ENCODE measurements around the gene S100A13. TPM values are rescaled to one million over a fixed set of nuclear protein-coding genes. Genes with fewer than 3 reads are reported as not detected.
A peak's percentile ranks its signal among the peaks of the same experiment; 100 is the strongest.
"Not testable (repeated sequence)": the region's sequence is repeated elsewhere in the genome, so short reads cannot be mapped to it uniquely, and the experiment has no call there.

Gene S100A13
- total RNA-seq, 6 experiments from 2014 or later: 162 to 225 (median 208) TPM

DNA sequence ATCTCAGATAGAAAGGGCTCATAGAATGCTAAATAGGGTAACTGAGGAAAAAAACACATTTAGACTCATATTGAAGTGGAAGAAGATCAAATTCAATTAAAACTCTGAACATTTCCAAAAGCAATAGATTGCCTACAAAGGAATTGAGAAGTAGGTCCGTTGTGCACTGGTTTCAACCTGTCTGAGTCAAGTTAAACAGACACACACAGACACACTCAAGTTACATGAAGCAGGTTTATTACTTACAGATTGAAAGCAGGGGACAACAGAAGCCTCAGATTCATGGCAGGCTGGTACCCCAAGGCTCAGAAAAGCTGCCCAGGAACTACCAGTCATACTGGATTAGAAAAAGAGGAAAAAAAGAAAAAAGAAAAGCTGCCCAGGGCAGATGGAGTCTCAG lies 41.0 kb downstream of the S100A13 start:
- H3K9me3 Mint-ChIP-seq: no peaks in the 10 kb centered on the region
- H3K4me1 Mint-ChIP-seq (ENCODE audit: low read depth): peaks cover 34% of the 10 kb centered on the region
- no peak for DNase-seq
- TF ChIP-seq CTCF (IDR thresholded peaks at IDR 0.05): no peak
- no peak overlapping the region for H3K27ac Mint-ChIP-seq
- peaks cover 9% of the 10 kb centered on the region for H3K36me3 Mint-ChIP-seq (ENCODE audit: low read depth)
- H3K4me3 Mint-ChIP-seq: no peak overlapping the region
- H3K27me3 Mint-ChIP-seq (ENCODE audit: insufficient read depth): no peaks in the 10 kb centered on the region

- TF ChIP-seq CTCF (IDR thresholded peaks at IDR 0.05): no peak
- H3K27me3 Mint-ChIP-seq (ENCODE audit: insufficient read depth): no peaks in the 10 kb centered on the region
- DNase-seq: no peak
- H3K4me1 Mint-ChIP-seq (ENCODE audit: low read depth): peaks cover 34% of the 10 kb centered on the region
- H3K4me3 Mint-ChIP-seq: no peak overlapping the region
- no peaks in the 10 kb centered on the region for H3K9me3 Mint-ChIP-seq
- H3K36me3 Mint-ChIP-seq (ENCODE audit: low read depth): peaks cover 9% of the 10 kb centered on the region
- H3K27ac Mint-ChIP-seq: no peak overlapping the region
These were observed 42.3 kb downstream of the S100A13 start for GRCh38 chr1:153585006-153585405.

GRCh38 chr1:153583976-153584375 lies 43.3 kb downstream of the S100A13 start:
- H3K27ac Mint-ChIP-seq: no peak overlapping the region

GRCh38 chr1:153583514-153583913 lies 43.8 kb downstream of the S100A13 start:
- peaks cover 42% of the 10 kb centered on the region for H3K4me1 Mint-ChIP-seq (ENCODE audit: low read depth)
- H3K4me3 Mint-ChIP-seq; H3K27me3 Mint-ChIP-seq (ENCODE audit: insufficient read depth); H3K36me3 Mint-ChIP-seq (ENCODE audit: low read depth); DNase-seq; H3K27ac Mint-ChIP-seq; H3K9me3 Mint-ChIP-seq: not testable (repeated sequence)

More at GRCh38 chr1:153583976-153584375, 43.3 kb downstream of the S100A13 start:
- DNase-seq: no peak
- Mint-ChIP-seq H3K4me3 (no peak overlapping the region), H3K27me3 (ENCODE audit: insufficient read depth) (no peaks in the 10 kb centered on the region), H3K36me3 (ENCODE audit: low read depth) (peaks cover 9% of the 10 kb centered on the region), H3K9me3 (no peaks in the 10 kb centered on the region), H3K4me1 (ENCODE audit: low read depth) (peaks cover 41% of the 10 kb centered on the region)
- no peak for TF ChIP-seq CTCF (IDR thresholded peaks at IDR 0.05)

DNA sequence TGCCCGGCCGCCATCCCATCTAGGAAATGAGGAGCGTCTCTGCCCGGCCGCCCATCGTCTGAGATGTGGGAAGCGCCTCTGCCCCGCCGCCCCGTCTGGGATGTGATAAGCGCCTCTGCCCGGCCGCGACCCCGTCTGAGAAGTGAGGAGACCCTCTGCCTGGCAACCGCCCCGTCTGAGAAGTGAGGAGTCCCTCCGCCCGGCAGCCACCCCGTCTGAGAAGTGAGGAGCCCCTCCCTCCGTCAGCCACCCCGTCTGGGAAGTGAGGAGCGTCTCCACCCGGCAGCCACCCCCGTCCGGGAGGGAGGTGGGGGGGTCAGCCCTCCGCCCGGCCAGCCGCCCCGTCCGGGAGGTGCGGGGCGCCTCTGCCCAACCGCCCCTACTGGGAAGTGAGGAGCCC lies 44.5 kb downstream of the S100A13 start:
- H3K27ac Mint-ChIP-seq: not testable (repeated sequence)
- peaks cover 42% of the 10 kb centered on the region for H3K4me1 Mint-ChIP-seq (ENCODE audit: low read depth)

GRCh38 chr1:153578936-153579335 lies 48.4 kb downstream of the S100A13 start:
- no peaks in the 10 kb centered on the region for H3K9me3 Mint-ChIP-seq
- H3K27ac Mint-ChIP-seq: peak overlapping the region; percentile 71
- peaks cover 27% of the 10 kb centered on the region for H3K4me1 Mint-ChIP-seq (ENCODE audit: low read depth)
- no peaks in the 10 kb centered on the region; the same call in 1 of the 2 replicates for H3K27me3 Mint-ChIP-seq (ENCODE audit: insufficient read depth)
- peak overlapping the region; percentile 31 for H3K4me3 Mint-ChIP-seq
- DNase-seq: no peak
- H3K36me3 Mint-ChIP-seq (ENCODE audit: low read depth): no peaks in the 10 kb centered on the region
- no peak for TF ChIP-seq CTCF (IDR thresholded peaks at IDR 0.05)

More for the DNA sequence above, 44.5 kb downstream of the S100A13 start:
- not testable (repeated sequence) for H3K27me3 Mint-ChIP-seq (ENCODE audit: insufficient read depth); H3K36me3 Mint-ChIP-seq (ENCODE audit: low read depth); DNase-seq; H3K4me3 Mint-ChIP-seq; H3K9me3 Mint-ChIP-seq

DNA sequence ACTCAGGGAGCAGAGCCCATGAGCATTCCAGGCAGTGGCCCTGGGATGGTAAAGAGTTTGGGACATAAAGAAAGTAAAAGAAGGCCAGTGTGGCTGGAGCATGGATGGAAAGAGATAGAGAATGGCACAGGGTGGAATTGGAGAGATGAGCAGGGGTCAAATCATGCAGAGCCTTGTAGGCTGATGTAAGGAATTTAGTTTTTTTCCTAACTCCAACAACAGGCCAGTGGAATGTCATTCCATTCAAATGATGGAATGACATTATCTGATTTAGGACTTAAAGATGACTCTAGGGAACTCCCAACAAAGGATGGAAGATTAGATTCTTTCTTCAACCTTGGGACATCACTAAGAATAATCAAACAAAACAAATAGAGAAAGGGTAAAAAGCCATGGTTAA lies 48.8 kb downstream of the S100A13 start:
- Mint-ChIP-seq H3K36me3 (ENCODE audit: low read depth) (no peaks in the 10 kb centered on the region), H3K9me3 (no peaks in the 10 kb centered on the region), H3K4me3 (peak overlapping the region; percentile 31), H3K4me1 (ENCODE audit: low read depth) (peaks cover 26% of the 10 kb centered on the region), H3K27ac (peak overlapping the region; percentile 71), H3K27me3 (ENCODE audit: insufficient read depth) (no peaks in the 10 kb centered on the region; the same call in 1 of the 2 replicates)
- peak; percentile 33 for DNase-seq
- TF ChIP-seq CTCF (IDR thresholded peaks at IDR 0.05): no peak
